Measurements from ENCODE around the gene AQP5.
"Not testable (repeated sequence)": the region's sequence is repeated elsewhere in the genome, so short reads cannot be mapped to it uniquely, and the experiment has no call there.

The AQP5 gene

GRCh38 chr12:49980501-49981349, 19.1 kb downstream of the AQP5 start:
- no peak for DNase-seq (ENCODE audit: low spot score)

GRCh38 chr12:49982246-49983087, 20.8 kb downstream of the AQP5 start:
- no peak for DNase-seq (ENCODE audit: low spot score)

GRCh38 chr12:49983892-49984291, 22.2 kb downstream of the AQP5 start:
- DNase-seq (ENCODE audit: low spot score) = peak; percentile 88

GRCh38 chr12:49984476-49985359, 23.0 kb downstream of the AQP5 start:
- no peak for DNase-seq (ENCODE audit: low spot score)

GRCh38 chr12:49985981-49986380, 24.3 kb downstream of the AQP5 start:
- no peak for DNase-seq (ENCODE audit: low spot score)

- DNase-seq (ENCODE audit: low spot score) = not testable (repeated sequence)
Measured at GRCh38 chr12:49986476-49986875, 24.8 kb downstream of the AQP5 start.

- no peak for DNase-seq (ENCODE audit: low spot score)
Measured at GRCh38 chr12:49987625-49988303, 26.1 kb downstream of the AQP5 start.

GRCh38 chr12:49989400-49989799, 27.7 kb downstream of the AQP5 start:
- not testable (repeated sequence) for DNase-seq (ENCODE audit: low spot score)

GRCh38 chr12:49990273-49990672, 28.6 kb downstream of the AQP5 start:
- no peak for DNase-seq (ENCODE audit: low spot score)

- DNase-seq (ENCODE audit: low spot score) = no peak
Measured at GRCh38 chr12:49998453-49998852, 36.8 kb downstream of the AQP5 start.

GRCh38 chr12:50003595-50003994, 41.9 kb downstream of the AQP5 start:
- DNase-seq (ENCODE audit: low spot score) = no peak

GRCh38 chr12:50004696-50005095, 43.0 kb downstream of the AQP5 start:
- no peak for DNase-seq (ENCODE audit: low spot score)

GRCh38 chr12:50005175-50005574, 43.5 kb downstream of the AQP5 start:
- no peak for DNase-seq (ENCODE audit: low spot score)

GRCh38 chr12:50006280-50006679, 44.6 kb downstream of the AQP5 start:
- no peak for DNase-seq (ENCODE audit: low spot score)

- DNase-seq (ENCODE audit: low spot score) = no peak
Measured at GRCh38 chr12:50006754-50007442, 45.2 kb downstream of the AQP5 start.

GRCh38 chr12:50013361-50014147, 51.9 kb downstream of the AQP5 start:
- no peak for DNase-seq (ENCODE audit: low spot score)

- DNase-seq (ENCODE audit: low spot score) = no peak
Measured at GRCh38 chr12:50014342-50014741, 52.7 kb downstream of the AQP5 start.

Data from COLO829 (cell line).